GM12801 (cell line): ENCODE measurements around the gene ADCK2.

Experiments used
- TF ChIP-seq, protein P1 (sequence below): IDR thresholded peaks from one replicate; pipeline ENCODE4 v1.5.1; 2011; ENCODE audit warnings: control low read depth; ENCODE audit not compliant: insufficient read length; ENCODE audit errors: extremely low read depth

ADCK2 gene

DNA sequence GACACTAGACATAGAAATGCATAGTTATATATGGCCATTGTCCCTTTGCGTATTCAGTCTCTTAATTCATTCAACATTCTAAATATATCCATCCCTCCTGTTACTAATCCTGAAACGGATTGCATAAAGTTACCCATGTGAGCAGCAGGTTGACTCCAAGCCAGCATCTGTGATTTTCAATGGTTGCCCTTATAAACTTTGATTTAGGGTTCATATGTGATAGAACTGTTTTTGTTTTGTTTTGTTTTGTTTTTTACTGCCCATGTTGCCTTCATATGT lies 18.7 kb upstream of the ADCK2 start:
- TF ChIP-seq, protein P1, sequence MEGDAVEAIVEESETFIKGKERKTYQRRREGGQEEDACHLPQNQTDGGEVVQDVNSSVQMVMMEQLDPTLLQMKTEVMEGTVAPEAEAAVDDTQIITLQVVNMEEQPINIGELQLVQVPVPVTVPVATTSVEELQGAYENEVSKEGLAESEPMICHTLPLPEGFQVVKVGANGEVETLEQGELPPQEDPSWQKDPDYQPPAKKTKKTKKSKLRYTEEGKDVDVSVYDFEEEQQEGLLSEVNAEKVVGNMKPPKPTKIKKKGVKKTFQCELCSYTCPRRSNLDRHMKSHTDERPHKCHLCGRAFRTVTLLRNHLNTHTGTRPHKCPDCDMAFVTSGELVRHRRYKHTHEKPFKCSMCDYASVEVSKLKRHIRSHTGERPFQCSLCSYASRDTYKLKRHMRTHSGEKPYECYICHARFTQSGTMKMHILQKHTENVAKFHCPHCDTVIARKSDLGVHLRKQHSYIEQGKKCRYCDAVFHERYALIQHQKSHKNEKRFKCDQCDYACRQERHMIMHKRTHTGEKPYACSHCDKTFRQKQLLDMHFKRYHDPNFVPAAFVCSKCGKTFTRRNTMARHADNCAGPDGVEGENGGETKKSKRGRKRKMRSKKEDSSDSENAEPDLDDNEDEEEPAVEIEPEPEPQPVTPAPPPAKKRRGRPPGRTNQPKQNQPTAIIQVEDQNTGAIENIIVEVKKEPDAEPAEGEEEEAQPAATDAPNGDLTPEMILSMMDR, result no peak

- TF ChIP-seq, protein P1, result no peak
These were observed 18.1 kb upstream of the ADCK2 start for GRCh38 chr7:140654661-140655060.

- TF ChIP-seq, protein P1, result no peak
These were observed 17.0 kb upstream of the ADCK2 start for GRCh38 chr7:140655511-140656408.

DNA sequence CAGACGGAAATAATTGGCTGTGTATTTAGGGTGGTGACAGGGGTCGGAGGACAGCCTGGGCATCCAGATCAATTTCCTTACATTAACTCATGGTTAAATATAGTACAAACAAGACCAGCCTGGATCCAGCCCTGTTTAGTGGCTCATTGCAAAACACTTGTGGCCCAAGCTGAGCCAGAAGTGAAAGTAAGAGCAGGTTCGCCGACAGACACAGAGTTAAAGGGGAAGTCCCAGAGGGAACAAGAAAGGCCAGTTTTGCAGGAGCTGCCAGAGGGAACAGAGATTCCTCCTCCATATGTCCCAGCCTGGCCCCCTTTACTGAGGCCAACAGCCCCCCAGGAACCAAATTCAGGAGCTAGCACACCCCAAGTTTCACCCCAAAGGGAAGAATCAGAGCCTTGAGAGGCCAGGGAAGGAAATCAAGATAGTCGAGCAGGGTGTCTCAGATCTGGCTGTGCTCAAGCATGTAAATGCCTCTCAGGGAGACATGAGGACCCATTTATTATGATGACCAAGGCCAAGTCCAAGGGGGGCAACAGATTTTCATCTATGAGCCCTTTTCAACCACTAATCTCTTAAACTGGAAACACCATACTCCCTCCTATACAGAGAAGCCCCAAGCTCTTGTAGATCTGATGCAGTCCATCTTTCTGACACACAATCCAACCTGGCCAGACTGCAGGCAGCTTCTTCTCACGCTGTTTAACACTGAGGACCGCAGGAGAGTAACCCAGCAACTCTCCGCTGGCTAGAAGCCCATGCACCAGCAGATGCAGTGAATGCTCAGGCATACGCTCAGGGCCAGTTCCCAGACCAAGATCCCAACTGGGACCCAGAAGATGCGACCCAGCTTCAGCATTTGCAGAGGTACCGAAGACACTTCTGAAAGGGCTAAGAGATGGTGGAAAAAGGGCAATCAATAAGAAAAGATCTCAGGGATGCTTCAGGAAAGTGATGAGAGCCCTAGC lies 15.9 kb upstream of the ADCK2 start:
- TF ChIP-seq, protein P1, result no peak

- TF ChIP-seq, protein P1, result no peak
These were observed 14.9 kb upstream of the ADCK2 start for GRCh38 chr7:140657891-140658290.

GRCh38 chr7:140659856-140660255 lies 12.9 kb upstream of the ADCK2 start:
- TF ChIP-seq, protein P1, result no peak

DNA sequence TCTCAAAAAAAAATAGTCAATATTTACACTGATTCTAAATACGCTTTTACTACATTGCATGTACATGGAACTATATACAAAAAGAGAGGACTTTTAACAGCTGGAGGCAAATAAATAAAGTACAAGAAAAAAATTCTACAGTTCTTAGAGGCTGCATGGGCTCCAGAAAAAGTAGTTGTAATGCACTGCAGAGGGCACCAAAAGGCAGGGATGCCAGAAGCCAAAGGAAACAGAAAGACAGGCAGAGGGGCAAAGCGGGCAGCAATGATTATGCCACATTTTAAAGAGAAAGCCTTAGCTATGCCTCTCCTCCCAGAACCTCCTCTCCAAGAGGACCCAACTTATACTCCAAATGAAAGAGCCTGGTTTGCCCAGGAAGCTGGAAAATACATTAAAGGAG lies 11.6 kb upstream of the ADCK2 start:
- TF ChIP-seq, protein P1, result no peak
